Liver (tissue), 9 donors: ENCODE results near the gene SYNGR1. TPM values are rescaled to one million over a fixed set of nuclear protein-coding genes. Genes with fewer than 3 reads are reported as not detected.

ENCODE experiments used
- DNase-seq: peaks from one replicate; pipeline ENCODE4 v3.0.0-alpha.2; 2017; ENCODE audit warnings: low spot score
- H3K27ac ChIP-seq, 2 donors: one replicate each; pipeline ENCODE4 v1.7.0; 2013; ENCODE audit warnings: inconsistent platforms in 2 of 2, low read length in 2 of 2, control low read depth in 1 of 2, low read depth in 1 of 2, mild to moderate bottlenecking in 1 of 2
- H3K27me3 ChIP-seq, 4 donors: one replicate each; pipeline versions ENCODE4 v1.6.1 to v1.7.0; 2013; ENCODE audit warnings: low read length in 3 of 4, inconsistent platforms in 1 of 4, mild to moderate bottlenecking in 1 of 4, moderate library complexity in 1 of 4; ENCODE audit not compliant: control insufficient read depth in 4 of 4, insufficient read depth in 4 of 4
- H3K36me3 ChIP-seq, 4 donors: one replicate each; pipeline versions ENCODE4 v1.6.1 to v1.7.0; 2013; ENCODE audit warnings: low read length in 3 of 4, mild to moderate bottlenecking in 3 of 4, low read depth in 1 of 4, moderate library complexity in 1 of 4; ENCODE audit not compliant: control insufficient read depth in 4 of 4, insufficient read depth in 3 of 4
- H3K4me1 ChIP-seq, 4 donors: one replicate each; pipeline versions ENCODE4 v1.6.1 to v1.7.0; 2013; ENCODE audit warnings: low read length in 3 of 4, mild to moderate bottlenecking in 3 of 4, moderate library complexity in 1 of 4; ENCODE audit not compliant: control insufficient read depth in 4 of 4, insufficient read depth in 4 of 4
- H3K4me3 ChIP-seq, 3 donors: one replicate each; pipeline versions ENCODE4 v1.6.1 to v1.7.0; 2013; ENCODE audit warnings: low read length in 3 of 3, control low read depth in 1 of 3, low read depth in 1 of 3, mild to moderate bottlenecking in 1 of 3
- H3K9ac ChIP-seq, 2 donors: one replicate each; pipeline ENCODE4 v1.7.0; 2013; ENCODE audit warnings: low read length in 2 of 2, mild to moderate bottlenecking in 2 of 2, moderate library complexity in 2 of 2, control low read depth in 1 of 2, low read depth in 1 of 2
- H3K9me3 ChIP-seq, 4 donors: one replicate each; pipeline versions ENCODE4 v1.6.1 to v1.7.0; 2013; ENCODE audit warnings: low read length in 3 of 4; ENCODE audit not compliant: control insufficient read depth in 4 of 4
- ATF3 ChIP-seq: IDR thresholded peaks from 2 replicates; pipeline ENCODE4 v1.6.1; 2016; ENCODE audit warnings: antibody characterized with exemption
- EGR1 ChIP-seq, 2 donors: IDR thresholded peaks; 2 replicates each; pipeline ENCODE4 v1.6.1; 2016 to 2018; ENCODE audit warnings: antibody characterized with exemption in 2 of 2, low read depth in 2 of 2
- FOXA2 ChIP-seq: IDR thresholded peaks from 2 replicates; pipeline ENCODE4 v1.6.1; 2016; ENCODE audit warnings: antibody characterized with exemption
- GABPA ChIP-seq, 2 donors: IDR thresholded peaks in 1 of 2; conservative IDR thresholded peaks in 1 of 2; 2 replicates each; pipeline ENCODE4 v1.6.1; 2016; ENCODE audit warnings: antibody characterized with exemption in 2 of 2, mild to moderate bottlenecking in 1 of 2, moderate library complexity in 1 of 2
- HNF4A ChIP-seq, 2 donors: conservative IDR thresholded peaks; 2 replicates each; pipeline ENCODE4 v1.6.1; 2016; ENCODE audit warnings: antibody characterized with exemption in 2 of 2, mild to moderate bottlenecking in 2 of 2
- HNF4G ChIP-seq: IDR thresholded peaks from 2 replicates; pipeline ENCODE4 v1.6.1; 2016; ENCODE audit warnings: antibody characterized with exemption
- JUND ChIP-seq, 2 donors: IDR thresholded peaks; 2 replicates each; pipeline ENCODE4 v1.6.1; 2016; ENCODE audit warnings: antibody characterized with exemption in 2 of 2
- NR2F2 ChIP-seq: IDR thresholded peaks from 2 replicates; pipeline ENCODE4 v1.6.1; 2016; ENCODE audit warnings: antibody characterized with exemption
- RAD21 ChIP-seq, 2 donors: IDR thresholded peaks; 2 replicates each; pipeline ENCODE4 v1.6.1; 2016; ENCODE audit warnings: antibody characterized with exemption in 2 of 2, mild to moderate bottlenecking in 2 of 2
- RXRA ChIP-seq, 2 donors: IDR thresholded peaks; 2 replicates each; pipeline ENCODE4 v1.6.1; 2017 to 2018; ENCODE audit warnings: antibody characterized with exemption in 2 of 2, mild to moderate bottlenecking in 1 of 2
- SP1 ChIP-seq: IDR thresholded peaks from 2 replicates; pipeline ENCODE4 v1.6.1; 2018; ENCODE audit warnings: antibody characterized with exemption, mild to moderate bottlenecking
- YY1 ChIP-seq: IDR thresholded peaks from 2 replicates; pipeline ENCODE4 v1.6.1; 2016; ENCODE audit warnings: antibody characterized with exemption, mild to moderate bottlenecking
- ZBTB33 ChIP-seq: IDR thresholded peaks from 2 replicates; pipeline ENCODE4 v1.6.1; 2016; ENCODE audit warnings: antibody characterized with exemption
- WGBS: extraction: QIAGEN DNeasy Blood & Tissue Kit; methylation state at CpG from one replicate; pipeline ENCODE4 v1.1.7; 2013; 5-methylcytosine and 5-hydroxymethylcytosine counted together
- polyA plus RNA-seq, 2 donors: library from polyadenylated mRNA; stranded (reverse) in 1 of 2; unstranded in 1 of 2; fragments of 200-250 nt in 1 of 2; fragments of >200 nt in 1 of 2; fragmentation: Nextera tagmentation in 1 of 2; extraction: Ambion mirVana in 1 of 2; gene quantifications; one replicate each; pipeline versions ENCODE4 v1.2.1 to v1.2.3, GENCODE V29; 2013 to 2015
- total RNA-seq, 2 donors: library from RNA; depleted of rRNA; stranded (reverse); fragments of >200 nt; gene quantifications; one replicate each; pipeline ENCODE4 v1.2.3, GENCODE V29; 2014
- TF ChIP-seq, protein P1 (sequence below): fragments of 150-350 bp; IDR thresholded peaks from 2 replicates; pipeline ENCODE4 v1.5.1; 2017; ENCODE audit warnings: improper control_type of control experiment, low read depth, low read length; ENCODE audit not compliant: missing input control
- TF ChIP-seq, protein P2 (sequence below): IDR thresholded peaks from 2 replicates; pipeline ENCODE4 v1.6.1; 2016; ENCODE audit warnings: antibody characterized with exemption
- donor health status: healthy.
- donor health status: healthy.
- donor health status: healthy.
- donor health status: healthy.
- donor health status: healthy.

SYNGR1 gene
- total and polyA plus RNA-seq, 4 donors = 1.8 to 21.9 (median 5.2) TPM

DNA sequence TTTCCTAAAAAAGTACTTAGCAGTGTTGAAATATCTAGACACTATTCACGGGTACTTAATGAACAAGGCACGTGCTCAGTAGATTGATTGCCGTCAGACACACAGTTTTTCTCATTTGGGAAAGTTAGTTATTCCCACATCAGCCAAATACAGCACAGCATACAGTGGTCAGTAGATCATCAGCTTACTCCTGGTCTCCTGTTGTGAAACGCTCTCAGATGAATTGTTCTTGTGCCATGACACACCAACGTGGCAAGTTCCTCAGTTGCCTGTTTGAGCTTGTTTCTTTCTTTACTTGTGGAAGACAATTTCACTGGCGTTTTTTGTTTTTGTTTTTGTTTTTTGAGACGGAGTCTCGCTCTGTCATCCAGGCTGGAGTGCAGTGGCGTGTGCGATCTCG, 58.4 kb downstream of the SYNGR1 start:
- TF ChIP-seq YY1 (no peak), HNF4A (conservative IDR thresholded peaks at IDR 0.05) (no peak)
- WGBS = 94% methylated on average over 11 of the region's 11 CpGs
- Histone ChIP-seq H3K9ac (no peak overlapping the region), H3K27me3 (no peaks in the 10 kb centered on the region), H3K36me3 (peaks cover 0 to 4% (median 1%) of the 10 kb centered on the region in 4 donors), H3K4me1 (peaks cover 0 to 4% (median 0%) of the 10 kb centered on the region in 4 donors), H3K9me3 (no peaks in the 10 kb centered on the region), H3K4me3 (no peak overlapping the region), H3K27ac (no peak overlapping the region)
- DNase-seq = no peak

- H3K27ac ChIP-seq = no peak overlapping the region
- no peaks in the 10 kb centered on the region for H3K9me3 ChIP-seq
- no peak overlapping the region for H3K9ac ChIP-seq
- DNase-seq = no peak
- TF ChIP-seq ZBTB33 = no peak
- TF ChIP-seq YY1 = no peak
- TF ChIP-seq JUND (IDR thresholded peaks at IDR 0.05) = no peak
- TF ChIP-seq FOXA2 = no peak
- no peak for TF ChIP-seq HNF4G
- 92% methylated on average over 1 of the region's 1 CpG for WGBS
- H3K36me3 ChIP-seq = peaks cover 0 to 4% (median 1%) of the 10 kb centered on the region in 4 donors
- peaks cover 0 to 4% (median 1%) of the 10 kb centered on the region in 4 donors for H3K4me1 ChIP-seq
- H3K4me3 ChIP-seq = no peak overlapping the region
- no peaks in the 10 kb centered on the region for H3K27me3 ChIP-seq
Observed at GRCh38 chr22:39408807-39409206, 59.0 kb downstream of the SYNGR1 start.

DNA sequence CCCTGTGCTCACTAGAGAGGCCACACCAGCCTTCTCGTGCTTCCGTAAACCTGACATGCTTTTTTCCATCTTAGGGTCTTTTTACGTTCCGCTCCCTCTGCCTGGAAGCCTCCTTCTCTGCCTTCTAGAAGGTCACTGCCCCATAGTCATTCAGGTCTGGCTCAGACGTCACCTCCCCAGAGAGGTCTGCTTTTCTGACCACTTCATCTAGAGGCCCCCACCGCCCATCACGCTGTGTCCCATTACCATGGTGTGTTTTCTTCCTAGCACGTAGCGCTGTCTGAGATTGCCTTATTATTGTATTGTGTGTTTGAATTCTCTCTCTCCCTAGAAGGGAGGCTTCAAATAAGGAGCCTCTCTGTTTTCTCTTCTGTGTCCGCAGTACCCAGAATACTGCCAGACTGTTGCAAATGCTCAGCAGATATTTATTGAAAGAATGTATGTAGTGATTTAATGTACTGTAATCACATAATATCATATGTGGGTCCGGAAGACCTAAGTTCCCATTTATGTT, 59.8 kb downstream of the SYNGR1 start:
- TF ChIP-seq RXRA (IDR thresholded peaks at IDR 0.05) = no peak
- TF ChIP-seq RAD21 (IDR thresholded peaks at IDR 0.05) = no peak
- no peak for DNase-seq
- Histone ChIP-seq H3K27me3 (no peaks in the 10 kb centered on the region), H3K36me3 (peaks cover 0 to 4% (median 1%) of the 10 kb centered on the region in 4 donors), H3K4me1 (peaks cover 4 to 12% (median 8%) of the 10 kb centered on the region in 4 donors), H3K9me3 (no peaks in the 10 kb centered on the region), H3K9ac (no peak overlapping the region), H3K27ac (no peak overlapping the region), H3K4me3 (no peak overlapping the region)
- 97% methylated on average over 11 of the region's 11 CpGs for WGBS

DNA sequence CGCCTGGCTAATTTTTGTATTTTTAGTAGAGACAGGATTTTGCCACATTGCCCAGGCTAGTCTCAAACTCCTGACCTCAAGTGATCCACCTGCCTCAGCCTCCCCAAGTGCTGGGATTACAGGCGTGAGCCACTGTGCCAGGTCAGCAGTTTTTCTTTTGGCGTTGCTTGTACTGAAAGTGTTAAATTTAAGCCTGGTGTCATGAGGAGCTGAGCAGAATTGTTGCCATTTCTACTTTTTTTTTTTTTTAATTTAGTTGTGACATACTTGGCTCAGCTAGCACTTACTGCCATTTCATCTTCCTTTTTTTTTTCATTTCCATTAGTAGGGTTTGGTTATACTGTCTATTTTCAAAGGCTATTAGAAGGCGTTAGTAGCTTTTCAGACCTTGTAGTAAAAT, 60.5 kb downstream of the SYNGR1 start:
- no peaks in the 10 kb centered on the region for H3K27me3 ChIP-seq
- H3K4me3 ChIP-seq = no peak overlapping the region
- H3K4me1 ChIP-seq = peaks cover 5 to 19% (median 12%) of the 10 kb centered on the region in 4 donors
- DNase-seq = no peak
- peaks cover 0 to 4% (median 1%) of the 10 kb centered on the region in 4 donors for H3K36me3 ChIP-seq
- H3K27ac ChIP-seq = no peak overlapping the region
- no peak overlapping the region for H3K9ac ChIP-seq
- H3K9me3 ChIP-seq = no peaks in the 10 kb centered on the region
- WGBS = 92% methylated on average over 4 of the region's 4 CpGs
- no peak for TF ChIP-seq YY1
- no peak for TF ChIP-seq HNF4G
- TF ChIP-seq NR2F2 = no peak
- TF ChIP-seq ZBTB33 = no peak
- TF ChIP-seq RXRA (IDR thresholded peaks at IDR 0.05) = no peak
- no peak for TF ChIP-seq SP1
- TF ChIP-seq, protein P1, sequence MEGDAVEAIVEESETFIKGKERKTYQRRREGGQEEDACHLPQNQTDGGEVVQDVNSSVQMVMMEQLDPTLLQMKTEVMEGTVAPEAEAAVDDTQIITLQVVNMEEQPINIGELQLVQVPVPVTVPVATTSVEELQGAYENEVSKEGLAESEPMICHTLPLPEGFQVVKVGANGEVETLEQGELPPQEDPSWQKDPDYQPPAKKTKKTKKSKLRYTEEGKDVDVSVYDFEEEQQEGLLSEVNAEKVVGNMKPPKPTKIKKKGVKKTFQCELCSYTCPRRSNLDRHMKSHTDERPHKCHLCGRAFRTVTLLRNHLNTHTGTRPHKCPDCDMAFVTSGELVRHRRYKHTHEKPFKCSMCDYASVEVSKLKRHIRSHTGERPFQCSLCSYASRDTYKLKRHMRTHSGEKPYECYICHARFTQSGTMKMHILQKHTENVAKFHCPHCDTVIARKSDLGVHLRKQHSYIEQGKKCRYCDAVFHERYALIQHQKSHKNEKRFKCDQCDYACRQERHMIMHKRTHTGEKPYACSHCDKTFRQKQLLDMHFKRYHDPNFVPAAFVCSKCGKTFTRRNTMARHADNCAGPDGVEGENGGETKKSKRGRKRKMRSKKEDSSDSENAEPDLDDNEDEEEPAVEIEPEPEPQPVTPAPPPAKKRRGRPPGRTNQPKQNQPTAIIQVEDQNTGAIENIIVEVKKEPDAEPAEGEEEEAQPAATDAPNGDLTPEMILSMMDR = no peak
- no peak for TF ChIP-seq GABPA (IDR thresholded peaks at IDR 0.05 in 1 of 2, conservative IDR thresholded peaks at IDR 0.05 in 1 of 2)
- TF ChIP-seq, protein P2, sequence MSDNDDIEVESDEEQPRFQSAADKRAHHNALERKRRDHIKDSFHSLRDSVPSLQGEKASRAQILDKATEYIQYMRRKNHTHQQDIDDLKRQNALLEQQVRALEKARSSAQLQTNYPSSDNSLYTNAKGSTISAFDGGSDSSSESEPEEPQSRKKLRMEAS = no peak
- TF ChIP-seq JUND (IDR thresholded peaks at IDR 0.05) = no peak
- TF ChIP-seq ATF3 = no peak
- no peak for TF ChIP-seq EGR1 (IDR thresholded peaks at IDR 0.05; ENCODE audit: low read depth in 2 of 2)
